Liver (tissue), 9 donors: ENCODE data around the gene KHDRBS2. TPM values are rescaled to one million over a fixed set of nuclear protein-coding genes. Genes with fewer than 3 reads are reported as not detected.

Experiments used
- DNase-seq: peaks from one replicate; pipeline ENCODE4 v3.0.0-alpha.2; 2017; ENCODE audit warnings: low spot score
- H3K27ac ChIP-seq, 2 donors: one replicate each; pipeline ENCODE4 v1.7.0; 2013; ENCODE audit warnings: inconsistent platforms in 2 of 2, low read length in 2 of 2, control low read depth in 1 of 2, low read depth in 1 of 2, mild to moderate bottlenecking in 1 of 2
- H3K27me3 ChIP-seq, 4 donors: one replicate each; pipeline versions ENCODE4 v1.6.1 to v1.7.0; 2013; ENCODE audit warnings: low read length in 3 of 4, inconsistent platforms in 1 of 4, mild to moderate bottlenecking in 1 of 4, moderate library complexity in 1 of 4; ENCODE audit not compliant: control insufficient read depth in 4 of 4, insufficient read depth in 4 of 4
- H3K36me3 ChIP-seq, 4 donors: one replicate each; pipeline versions ENCODE4 v1.6.1 to v1.7.0; 2013; ENCODE audit warnings: low read length in 3 of 4, mild to moderate bottlenecking in 3 of 4, low read depth in 1 of 4, moderate library complexity in 1 of 4; ENCODE audit not compliant: control insufficient read depth in 4 of 4, insufficient read depth in 3 of 4
- H3K4me1 ChIP-seq, 4 donors: one replicate each; pipeline versions ENCODE4 v1.6.1 to v1.7.0; 2013; ENCODE audit warnings: low read length in 3 of 4, mild to moderate bottlenecking in 3 of 4, moderate library complexity in 1 of 4; ENCODE audit not compliant: control insufficient read depth in 4 of 4, insufficient read depth in 4 of 4
- H3K4me3 ChIP-seq, 3 donors: one replicate each; pipeline versions ENCODE4 v1.6.1 to v1.7.0; 2013; ENCODE audit warnings: low read length in 3 of 3, control low read depth in 1 of 3, low read depth in 1 of 3, mild to moderate bottlenecking in 1 of 3
- H3K9ac ChIP-seq, 2 donors: one replicate each; pipeline ENCODE4 v1.7.0; 2013; ENCODE audit warnings: low read length in 2 of 2, mild to moderate bottlenecking in 2 of 2, moderate library complexity in 2 of 2, control low read depth in 1 of 2, low read depth in 1 of 2
- H3K9me3 ChIP-seq, 4 donors: one replicate each; pipeline versions ENCODE4 v1.6.1 to v1.7.0; 2013; ENCODE audit warnings: low read length in 3 of 4; ENCODE audit not compliant: control insufficient read depth in 4 of 4
- ATF3 ChIP-seq: IDR thresholded peaks from 2 replicates; pipeline ENCODE4 v1.6.1; 2016; ENCODE audit warnings: antibody characterized with exemption
- CTCF ChIP-seq: fragments of 150-350 bp; IDR thresholded peaks from 2 replicates; pipeline ENCODE4 v1.5.1; 2017; ENCODE audit warnings: improper control_type of control experiment, low read depth, low read length; ENCODE audit not compliant: missing input control
- EGR1 ChIP-seq, 2 donors: IDR thresholded peaks; 2 replicates each; pipeline ENCODE4 v1.6.1; 2016 to 2018; ENCODE audit warnings: antibody characterized with exemption in 2 of 2, low read depth in 2 of 2
- FOXA1 ChIP-seq: IDR thresholded peaks from 2 replicates; pipeline ENCODE4 v1.6.1; 2016; ENCODE audit warnings: antibody characterized with exemption
- FOXA2 ChIP-seq: IDR thresholded peaks from 2 replicates; pipeline ENCODE4 v1.6.1; 2016; ENCODE audit warnings: antibody characterized with exemption
- HNF4A ChIP-seq, 2 donors: conservative IDR thresholded peaks; 2 replicates each; pipeline ENCODE4 v1.6.1; 2016; ENCODE audit warnings: antibody characterized with exemption in 2 of 2, mild to moderate bottlenecking in 2 of 2
- HNF4G ChIP-seq: IDR thresholded peaks from 2 replicates; pipeline ENCODE4 v1.6.1; 2016; ENCODE audit warnings: antibody characterized with exemption
- JUND ChIP-seq, 2 donors: IDR thresholded peaks; 2 replicates each; pipeline ENCODE4 v1.6.1; 2016; ENCODE audit warnings: antibody characterized with exemption in 2 of 2
- MAX ChIP-seq: IDR thresholded peaks from 2 replicates; pipeline ENCODE4 v1.6.1; 2016; ENCODE audit warnings: antibody characterized with exemption
- RAD21 ChIP-seq, 2 donors: IDR thresholded peaks; 2 replicates each; pipeline ENCODE4 v1.6.1; 2016; ENCODE audit warnings: antibody characterized with exemption in 2 of 2, mild to moderate bottlenecking in 2 of 2
- REST ChIP-seq: IDR thresholded peaks from 2 replicates; pipeline ENCODE4 v1.6.1; 2016; ENCODE audit warnings: antibody characterized with exemption, mild to moderate bottlenecking
- RXRA ChIP-seq, 2 donors: IDR thresholded peaks; 2 replicates each; pipeline ENCODE4 v1.6.1; 2017 to 2018; ENCODE audit warnings: antibody characterized with exemption in 2 of 2, mild to moderate bottlenecking in 1 of 2
- TAF1 ChIP-seq: conservative IDR thresholded peaks from 2 replicates; pipeline ENCODE4 v1.6.1; 2016; ENCODE audit warnings: antibody characterized with exemption, mild to moderate bottlenecking
- YY1 ChIP-seq: IDR thresholded peaks from 2 replicates; pipeline ENCODE4 v1.6.1; 2016; ENCODE audit warnings: antibody characterized with exemption, mild to moderate bottlenecking
- ZBTB33 ChIP-seq: IDR thresholded peaks from 2 replicates; pipeline ENCODE4 v1.6.1; 2016; ENCODE audit warnings: antibody characterized with exemption
- WGBS: extraction: QIAGEN DNeasy Blood & Tissue Kit; methylation state at CpG from one replicate; pipeline ENCODE4 v1.1.7; 2013; 5-methylcytosine and 5-hydroxymethylcytosine counted together
- polyA plus RNA-seq, 2 donors: library from polyadenylated mRNA; stranded (reverse) in 1 of 2; unstranded in 1 of 2; fragments of 200-250 nt in 1 of 2; fragments of >200 nt in 1 of 2; fragmentation: Nextera tagmentation in 1 of 2; extraction: Ambion mirVana in 1 of 2; gene quantifications; one replicate each; pipeline versions ENCODE4 v1.2.1 to v1.2.3, GENCODE V29; 2013 to 2015
- total RNA-seq, 2 donors: library from RNA; depleted of rRNA; stranded (reverse); fragments of >200 nt; gene quantifications; one replicate each; pipeline ENCODE4 v1.2.3, GENCODE V29; 2014
- donor health status: healthy.
- donor health status: healthy.
- donor health status: healthy.
- donor health status: healthy.
- donor health status: healthy.

Gene KHDRBS2
- total and polyA plus RNA-seq, 4 donors = 0.08 to 1.1 TPM; not detected in 2

- H3K9me3 ChIP-seq = no peaks in the 10 kb centered on the region
- TF ChIP-seq EGR1 (IDR thresholded peaks at IDR 0.05; ENCODE audit: low read depth in 2 of 2) (no peak), CTCF (no peak), ZBTB33 (no peak), REST (no peak), TAF1 (no peak), HNF4A (conservative IDR thresholded peaks at IDR 0.05) (no peak), FOXA1 (no peak)
- H3K27me3 ChIP-seq = no peaks in the 10 kb centered on the region
- H3K4me3 ChIP-seq = no peak overlapping the region
- H3K27ac ChIP-seq = no peak overlapping the region
- H3K4me1 ChIP-seq = no peaks in the 10 kb centered on the region
- WGBS = 82% methylated on average over 9 of the region's 9 CpGs
- DNase-seq = no peak
- H3K36me3 ChIP-seq = no peaks in the 10 kb centered on the region
- no peak overlapping the region for H3K9ac ChIP-seq
Measured at GRCh38 chr6:61894536-61894935, 391.5 kb downstream of the KHDRBS2 start.

- Histone ChIP-seq H3K4me1 (no peaks in the 10 kb centered on the region), H3K27me3 (no peaks in the 10 kb centered on the region)
- WGBS = 83% methylated on average over 1 of the region's 1 CpG
Measured at GRCh38 chr6:61887423-61887822, 398.6 kb downstream of the KHDRBS2 start.

More at GRCh38 chr6:61887423-61887822, 398.6 kb downstream of the KHDRBS2 start:
- H3K4me3 ChIP-seq = no peak overlapping the region
- H3K9me3 ChIP-seq = no peaks in the 10 kb centered on the region
- H3K9ac ChIP-seq = no peak overlapping the region
- H3K27ac ChIP-seq = no peak overlapping the region
- no peaks in the 10 kb centered on the region for H3K36me3 ChIP-seq
- no peak for DNase-seq
- TF ChIP-seq RXRA (IDR thresholded peaks at IDR 0.05) (no peak), FOXA2 (no peak), TAF1 (no peak), ATF3 (no peak), RAD21 (IDR thresholded peaks at IDR 0.05) (no peak), MAX (no peak), FOXA1 (no peak), REST (no peak), JUND (IDR thresholded peaks at IDR 0.05) (no peak), HNF4G (no peak), YY1 (no peak)
